PC-9 (cell line): ENCODE data around the gene SPATA21.

Source experiments
- EZH2 ChIP-seq: fragments of 200-600 bp; sonication (generic); IDR thresholded peaks from 2 replicates; pipeline ENCODE4 v1.8.0; 2017; ENCODE audit warnings: antibody characterized with exemption, low read depth
- TF ChIP-seq, protein P1 (sequence below): fragments of 200-600 bp; sonication (generic); conservative IDR thresholded peaks from 2 replicates; pipeline ENCODE4 v1.6.1; 2017; ENCODE audit warnings: mixed run types, antibody characterized with exemption, mild to moderate bottlenecking, moderate library complexity

DNA sequence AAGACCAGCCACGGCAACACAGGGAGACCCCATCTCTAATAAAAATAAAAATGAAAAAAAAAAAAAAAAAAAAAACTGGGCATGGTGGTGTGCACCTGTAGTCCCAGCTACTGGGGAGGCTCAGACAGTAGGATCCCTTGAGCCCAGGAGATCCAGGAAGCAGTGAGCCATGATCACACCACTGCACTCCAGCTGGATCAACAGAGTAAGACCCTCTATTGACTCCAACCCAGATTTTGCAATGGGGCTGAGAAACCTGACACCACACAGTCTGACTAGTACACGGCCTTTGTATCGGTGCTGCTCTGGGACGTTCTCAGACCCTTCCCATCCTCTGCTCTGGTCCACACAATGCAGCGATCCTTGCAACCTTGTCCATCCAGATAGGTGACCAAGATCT lies 31.8 kb downstream of the SPATA21 start:
- TF ChIP-seq, protein P1, sequence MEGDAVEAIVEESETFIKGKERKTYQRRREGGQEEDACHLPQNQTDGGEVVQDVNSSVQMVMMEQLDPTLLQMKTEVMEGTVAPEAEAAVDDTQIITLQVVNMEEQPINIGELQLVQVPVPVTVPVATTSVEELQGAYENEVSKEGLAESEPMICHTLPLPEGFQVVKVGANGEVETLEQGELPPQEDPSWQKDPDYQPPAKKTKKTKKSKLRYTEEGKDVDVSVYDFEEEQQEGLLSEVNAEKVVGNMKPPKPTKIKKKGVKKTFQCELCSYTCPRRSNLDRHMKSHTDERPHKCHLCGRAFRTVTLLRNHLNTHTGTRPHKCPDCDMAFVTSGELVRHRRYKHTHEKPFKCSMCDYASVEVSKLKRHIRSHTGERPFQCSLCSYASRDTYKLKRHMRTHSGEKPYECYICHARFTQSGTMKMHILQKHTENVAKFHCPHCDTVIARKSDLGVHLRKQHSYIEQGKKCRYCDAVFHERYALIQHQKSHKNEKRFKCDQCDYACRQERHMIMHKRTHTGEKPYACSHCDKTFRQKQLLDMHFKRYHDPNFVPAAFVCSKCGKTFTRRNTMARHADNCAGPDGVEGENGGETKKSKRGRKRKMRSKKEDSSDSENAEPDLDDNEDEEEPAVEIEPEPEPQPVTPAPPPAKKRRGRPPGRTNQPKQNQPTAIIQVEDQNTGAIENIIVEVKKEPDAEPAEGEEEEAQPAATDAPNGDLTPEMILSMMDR = no peak
- TF ChIP-seq EZH2 = no peak
